Stimulated activated CD8-positive, alpha-beta memory T cell treated with anti-CD3 and anti-CD28 coated beads, Interleukin-4, amount 100 ng/mL, for 1 hour (primary cell): Measurements from ENCODE around the gene PDZRN3.

Source experiments
- DNase-seq, 2 donors: peaks; one replicate each; pipeline ENCODE4 v3.0.0-alpha.2; 2020; ENCODE audit warnings: low read depth in 2 of 2, low spot score in 1 of 2

Gene PDZRN3

GRCh38 chr3:73497646-73498406 is 126.9 kb downstream of the PDZRN3 start:
- DNase-seq, result no peak

GRCh38 chr3:73493543-73494308 is 131.0 kb downstream of the PDZRN3 start:
- DNase-seq, result no peak

DNA sequence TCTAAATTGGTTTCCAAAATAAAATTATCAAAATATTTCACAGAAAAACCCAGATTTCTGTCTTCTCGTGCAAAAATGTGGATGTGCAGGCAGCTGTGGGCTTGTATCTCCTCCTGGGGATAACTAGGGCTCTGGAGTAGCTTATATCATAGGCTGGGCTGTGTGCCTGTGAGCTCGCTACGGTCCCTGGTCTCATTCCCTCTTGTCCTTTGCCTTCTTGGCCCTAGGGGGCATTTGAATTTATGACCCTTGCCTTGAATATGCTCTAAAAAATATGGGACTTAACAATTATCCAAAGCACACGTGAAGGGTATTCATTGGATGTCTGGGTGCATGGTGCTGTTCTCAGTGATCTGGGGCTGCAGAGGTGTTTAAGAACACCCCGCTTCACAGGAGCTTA is 132.6 kb downstream of the PDZRN3 start:
- no peak for DNase-seq

DNA sequence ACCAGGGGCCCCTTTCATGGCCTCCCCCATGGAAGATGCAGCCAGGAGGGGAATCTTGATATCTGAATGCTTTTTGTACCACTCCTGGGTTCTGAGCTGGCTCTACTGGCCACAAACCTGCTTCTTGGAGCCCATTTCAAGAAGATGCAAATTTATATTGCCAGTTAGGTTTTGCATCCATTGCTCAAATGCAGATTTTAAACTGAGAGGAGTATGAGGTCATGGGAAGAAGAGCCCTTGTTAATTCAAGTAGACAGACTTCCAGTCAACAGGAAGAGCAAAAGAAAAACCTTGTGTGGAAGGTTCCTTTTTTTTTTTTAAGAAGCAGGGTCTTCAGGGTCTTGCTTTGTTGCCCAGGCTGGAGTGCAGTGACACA is 133.5 kb downstream of the PDZRN3 start:
- no peak for DNase-seq

GRCh38 chr3:73490453-73491286 is 134.1 kb downstream of the PDZRN3 start:
- no peak for DNase-seq

- no peak for DNase-seq
These were observed 138.8 kb downstream of the PDZRN3 start for GRCh38 chr3:73485877-73486330.

DNA sequence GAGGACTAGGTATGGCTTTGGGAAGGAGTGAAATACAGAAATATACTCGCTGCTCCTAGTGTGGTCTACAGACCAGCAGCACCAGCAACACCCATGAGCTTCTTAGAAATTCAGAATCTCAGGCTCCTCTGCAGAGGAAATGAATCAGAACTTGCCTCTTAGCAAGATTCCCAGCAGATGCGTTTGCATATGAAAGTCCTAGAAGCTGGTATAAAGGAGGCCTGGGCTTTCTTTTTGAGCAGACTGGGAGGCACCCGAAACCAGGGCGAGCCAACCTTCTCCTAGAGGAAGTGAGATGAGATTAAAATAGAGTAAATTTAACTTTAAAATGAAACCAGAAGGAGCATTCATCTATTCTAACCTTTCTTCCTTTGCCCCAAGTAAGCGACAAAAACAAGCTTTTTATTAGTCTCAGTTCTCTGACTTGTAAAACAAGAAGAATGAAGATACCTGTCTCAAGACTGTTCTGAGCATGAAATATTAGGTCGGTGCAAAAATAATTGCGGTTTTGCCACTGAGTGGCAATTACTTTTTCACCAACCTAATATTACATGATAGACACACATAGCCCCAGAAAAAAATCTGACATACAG is 140.0 kb downstream of the PDZRN3 start:
- DNase-seq, result no peak

- no peak for DNase-seq
These were observed 142.9 kb downstream of the PDZRN3 start for GRCh38 chr3:73481888-73482287.

- DNase-seq, result no peak
These were observed 144.5 kb downstream of the PDZRN3 start for GRCh38 chr3:73480187-73480672.

DNA sequence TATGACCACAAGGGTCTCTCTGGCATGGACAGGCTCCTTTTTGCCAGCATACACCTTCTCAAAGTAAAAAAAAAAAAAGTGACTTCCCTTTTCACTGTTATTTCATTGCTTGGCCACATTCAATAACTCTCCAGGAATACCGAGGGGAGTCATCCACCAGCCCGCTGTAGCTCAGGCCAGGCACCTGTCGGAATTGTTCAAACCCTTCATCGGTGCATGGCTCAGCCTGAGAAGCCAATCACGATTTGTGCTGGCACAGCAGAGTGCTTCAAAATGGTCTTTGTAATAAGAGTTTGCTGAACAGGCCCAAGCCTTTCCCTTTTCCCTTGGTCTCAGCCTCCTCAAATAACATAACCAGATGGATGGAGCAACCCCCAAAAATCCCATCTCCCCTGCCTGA is 145.4 kb downstream of the PDZRN3 start:
- DNase-seq, result no peak

DNA sequence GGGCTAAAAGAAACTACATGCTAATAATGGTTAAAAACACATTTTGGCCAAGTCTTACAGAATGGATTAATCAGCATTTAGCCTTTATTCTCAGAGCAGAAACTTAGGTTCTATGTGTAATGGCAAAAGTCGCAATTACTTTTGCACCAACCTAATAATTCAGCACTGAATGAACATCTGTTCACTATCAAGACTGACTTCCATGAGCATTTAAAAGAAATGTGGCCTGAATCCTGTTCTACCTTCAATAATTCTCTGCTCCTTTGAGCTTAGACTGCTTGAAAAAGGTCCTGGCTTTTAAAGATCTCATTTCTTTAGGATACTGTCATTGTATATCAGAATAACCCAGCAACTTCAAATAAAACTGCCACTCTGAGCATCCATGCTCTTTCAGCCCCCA is 145.9 kb downstream of the PDZRN3 start:
- no peak for DNase-seq

GRCh38 chr3:73475717-73476116 is 149.0 kb downstream of the PDZRN3 start:
- no peak for DNase-seq

DNA sequence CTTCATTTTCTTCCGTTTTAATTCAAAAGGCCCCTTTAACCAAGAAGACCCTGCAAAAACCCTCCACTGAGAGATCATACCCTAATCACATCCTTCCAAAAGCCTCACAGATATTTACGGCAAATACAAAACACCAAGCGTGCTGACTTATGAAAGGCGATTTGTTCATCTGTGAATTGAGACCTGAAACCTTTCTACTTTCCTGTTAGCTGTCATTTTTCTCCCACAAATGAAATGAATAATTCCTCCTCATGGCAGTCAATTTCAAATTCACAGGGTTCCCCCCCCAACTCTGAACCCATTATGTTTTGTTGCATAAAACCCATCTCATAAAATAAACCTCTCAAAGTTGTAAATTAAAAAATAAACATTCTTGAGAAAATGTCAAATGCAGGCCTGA is 149.6 kb downstream of the PDZRN3 start:
- DNase-seq, result no peak

DNA sequence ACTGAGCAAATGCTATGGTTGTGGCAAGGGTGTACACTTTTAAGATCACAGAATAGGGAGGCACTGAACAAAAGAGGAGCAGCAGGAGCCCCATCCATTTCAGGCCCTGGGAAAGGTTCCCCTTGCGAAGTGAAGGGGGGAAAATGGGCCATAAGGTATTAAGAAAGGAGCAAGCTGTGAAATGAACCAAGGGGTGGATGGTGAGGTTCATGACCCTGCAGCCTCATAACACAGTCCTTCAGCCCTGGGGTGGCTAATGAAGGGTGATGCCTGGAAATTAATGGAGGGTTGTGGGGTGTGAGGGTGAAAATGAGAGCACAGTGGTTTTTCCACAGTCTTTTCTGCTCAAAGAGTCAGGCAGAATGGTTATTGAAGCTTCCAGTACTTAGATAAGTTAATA is 150.1 kb downstream of the PDZRN3 start:
- DNase-seq, result no peak

DNA sequence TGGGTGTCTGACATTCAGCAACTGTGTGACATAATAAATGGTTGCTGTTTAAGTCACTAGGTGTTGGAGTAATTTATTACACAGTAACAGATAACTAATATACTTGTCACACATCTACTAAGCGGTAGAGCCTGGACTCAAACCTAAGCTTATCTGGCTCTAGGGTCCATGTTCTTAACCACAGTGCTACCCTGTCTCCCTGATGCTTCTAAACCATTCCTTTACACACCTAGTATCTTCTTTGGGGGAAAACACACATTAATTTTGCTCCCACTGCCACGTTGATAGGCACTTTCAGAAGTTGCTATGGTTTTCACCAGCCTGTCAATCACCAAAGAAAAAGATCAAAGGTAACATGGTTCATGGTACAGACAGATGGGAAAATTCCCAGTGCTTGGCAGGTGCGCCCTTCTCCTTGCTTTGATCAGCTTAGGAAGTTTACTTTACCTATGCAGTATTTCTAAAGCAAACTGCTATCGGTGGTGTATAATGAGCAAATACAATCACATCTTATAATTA is 150.8 kb downstream of the PDZRN3 start:
- no peak for DNase-seq

- DNase-seq, result no peak
These were observed 151.4 kb downstream of the PDZRN3 start for GRCh38 chr3:73473181-73473897.

- no peak for DNase-seq
These were observed 152.6 kb downstream of the PDZRN3 start for GRCh38 chr3:73471986-73472787.

DNA sequence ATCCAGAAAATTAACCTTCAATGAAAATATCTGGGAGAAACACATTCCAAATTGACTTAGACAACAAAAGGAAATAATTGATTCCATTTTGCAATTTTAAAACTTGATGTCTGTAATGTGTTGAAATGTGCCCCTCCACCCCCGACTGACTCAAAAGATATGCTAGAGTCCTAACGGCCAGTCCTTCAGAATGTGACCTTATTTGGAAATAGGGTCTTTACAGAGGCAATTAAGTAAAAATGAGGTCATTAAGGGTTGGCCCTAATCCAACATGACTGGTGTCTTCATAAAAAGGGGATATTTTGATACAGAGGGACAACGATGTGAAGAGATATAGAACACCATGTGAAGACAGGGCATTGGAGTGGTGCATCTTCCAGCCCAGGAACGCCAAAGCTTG is 153.9 kb downstream of the PDZRN3 start:
- DNase-seq, result no peak

DNA sequence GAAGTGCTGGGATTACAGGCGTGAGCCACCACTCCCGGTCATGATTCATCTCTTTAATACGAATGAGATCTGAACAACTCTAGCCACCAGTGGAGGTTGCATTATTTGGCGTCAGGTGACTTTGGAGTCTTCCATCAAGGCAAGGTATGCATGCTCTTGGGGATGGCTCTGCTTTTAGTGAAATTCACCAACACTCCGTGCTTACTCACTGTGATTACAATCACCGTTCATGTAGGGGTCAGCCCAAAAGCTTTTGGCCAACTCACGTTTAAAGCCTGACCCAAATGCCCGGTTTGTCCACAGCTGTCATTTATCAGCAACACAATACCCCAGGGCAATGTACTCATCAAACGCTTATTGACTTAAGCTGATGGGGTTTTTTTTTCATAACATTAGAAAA is 155.4 kb downstream of the PDZRN3 start:
- DNase-seq, result no peak
